HuH-7 (cell line): ENCODE results near the gene ZFHX3.

Experiments
- DNase-seq: peaks from one replicate; pipeline ENCODE4 v3.0.0; 2011; ENCODE audit warnings: low spot score

The ZFHX3 gene

DNA sequence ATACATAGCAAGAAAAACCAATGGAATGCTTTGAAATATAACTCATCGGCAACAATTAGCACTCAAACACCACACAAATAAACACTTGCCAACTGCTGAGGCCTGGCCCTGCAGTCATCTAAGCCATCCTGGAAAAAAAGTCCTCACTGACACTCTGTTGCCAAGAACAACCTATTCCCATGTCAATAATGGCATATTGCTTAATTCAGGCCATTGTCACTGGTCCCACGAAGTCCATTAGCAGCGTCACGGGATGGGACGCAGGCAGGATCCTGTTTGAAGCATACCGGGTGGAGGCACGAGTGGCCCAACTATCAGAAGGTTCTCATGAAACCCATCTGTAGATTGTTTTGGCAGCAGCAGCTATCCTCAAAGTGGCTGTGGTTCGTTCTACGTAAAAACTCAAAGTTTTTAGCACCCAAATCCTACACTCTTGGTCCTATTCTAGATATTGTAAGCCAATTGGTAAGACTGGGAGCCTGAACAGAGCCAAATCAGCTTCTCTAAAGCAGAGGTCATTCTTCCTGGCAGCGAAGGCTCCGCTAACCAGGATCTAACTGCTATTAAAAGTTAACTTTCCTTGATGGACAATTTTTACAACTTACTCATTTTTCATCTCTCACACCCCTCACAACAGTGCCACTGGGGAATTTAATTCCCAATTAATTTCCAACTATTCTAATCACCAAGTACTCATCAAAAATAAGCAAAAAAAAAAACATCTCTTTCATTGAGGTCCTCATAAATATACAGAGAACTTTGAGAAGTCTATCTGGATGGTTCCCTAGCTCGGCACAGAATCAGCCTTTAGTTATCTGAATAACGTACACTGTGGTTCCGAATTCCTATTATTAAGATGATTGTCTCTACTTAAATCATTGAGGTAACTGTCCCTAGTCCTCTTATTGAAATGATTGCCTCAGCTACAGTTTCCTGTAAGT, 91.5 kb downstream of the ZFHX3 start:
- DNase-seq: no peak

- no peak for DNase-seq
Measured at GRCh38 chr16:72952811-72953271, 95.1 kb downstream of the ZFHX3 start.

- no peak for DNase-seq
Measured at GRCh38 chr16:72952404-72952803, 95.5 kb downstream of the ZFHX3 start.

DNA sequence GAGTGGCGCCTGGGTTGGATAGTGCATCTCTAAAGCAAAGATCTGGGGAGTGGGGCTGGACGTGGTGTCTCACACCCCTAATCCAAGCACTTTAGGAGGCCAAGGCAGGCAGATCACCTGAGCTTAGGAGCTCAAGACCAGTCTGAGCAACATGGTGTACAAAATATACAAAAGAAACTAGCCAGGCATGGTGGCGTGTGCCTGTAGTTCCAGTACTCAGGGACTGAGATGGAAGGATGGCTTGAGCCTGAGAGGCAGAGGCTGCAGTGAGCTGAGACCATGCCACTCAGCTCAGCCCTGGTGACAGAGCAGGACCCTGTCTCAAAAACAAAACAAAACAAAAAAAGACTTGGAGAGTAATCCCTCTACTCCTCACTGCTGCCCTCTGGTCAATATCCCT, 96.0 kb downstream of the ZFHX3 start:
- DNase-seq: no peak

DNA sequence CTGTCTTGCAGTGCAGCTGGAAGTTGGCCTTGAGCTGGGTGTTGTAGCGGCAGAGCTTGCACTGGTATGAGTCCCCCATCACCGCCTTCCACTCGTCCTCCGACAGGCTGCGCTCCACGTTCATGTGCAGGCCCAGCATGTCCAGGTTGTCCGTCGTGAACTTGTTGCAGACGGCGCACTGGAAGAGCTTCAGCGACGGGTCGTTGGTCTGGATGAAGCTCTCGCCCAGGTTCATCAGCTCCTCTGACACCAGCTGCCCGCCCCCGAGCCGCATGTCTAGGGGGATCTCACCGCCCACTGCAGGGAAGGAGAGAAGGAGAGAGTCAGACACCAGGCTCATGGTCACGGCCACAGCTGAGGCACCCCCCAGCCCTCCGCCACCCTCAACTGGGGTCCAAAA, 97.3 kb downstream of the ZFHX3 start:
- DNase-seq: no peak

- DNase-seq: no peak
Measured at GRCh38 chr16:72948238-72948829, 99.6 kb downstream of the ZFHX3 start.

DNA sequence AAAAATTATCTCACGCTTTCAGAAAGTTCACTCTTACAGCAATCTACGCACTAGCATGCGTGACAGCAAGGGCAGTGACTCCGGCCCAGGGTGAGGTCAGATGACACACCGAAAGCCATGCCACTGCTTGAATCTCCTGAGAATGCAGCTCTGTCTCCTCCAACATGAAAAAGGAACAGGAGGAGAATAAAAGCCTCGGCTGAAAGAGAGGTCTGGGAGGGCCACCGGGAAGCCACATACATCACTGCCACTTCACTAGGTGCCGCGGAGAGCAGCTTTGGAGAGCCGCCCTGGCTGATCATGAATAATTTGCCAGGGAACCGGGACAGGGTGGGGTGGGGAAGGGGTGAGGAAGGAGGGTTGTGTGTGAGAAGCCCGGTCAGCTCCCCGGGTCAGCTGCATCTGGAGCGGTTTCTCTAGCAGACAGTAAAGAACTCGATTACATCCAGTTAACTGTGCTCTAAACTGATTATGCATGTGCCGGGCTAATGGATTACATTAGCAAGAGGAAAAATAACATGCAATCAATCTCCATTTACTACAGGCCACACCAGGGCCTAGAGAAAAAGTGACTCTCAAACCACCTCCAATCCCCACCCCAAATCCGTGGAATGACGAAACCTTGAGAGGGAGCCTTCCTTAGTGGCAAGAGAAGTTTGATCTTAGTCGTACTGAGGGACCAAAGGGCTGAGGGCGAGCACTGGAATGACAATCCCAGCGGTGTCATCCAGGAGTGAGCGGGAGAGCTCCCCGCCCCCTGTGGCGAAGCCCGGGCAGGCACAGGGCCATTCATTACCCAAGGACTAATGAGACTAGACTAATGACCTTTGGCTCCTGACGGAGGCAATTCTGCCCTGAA, 100.3 kb downstream of the ZFHX3 start:
- DNase-seq: peak; percentile 90

DNA sequence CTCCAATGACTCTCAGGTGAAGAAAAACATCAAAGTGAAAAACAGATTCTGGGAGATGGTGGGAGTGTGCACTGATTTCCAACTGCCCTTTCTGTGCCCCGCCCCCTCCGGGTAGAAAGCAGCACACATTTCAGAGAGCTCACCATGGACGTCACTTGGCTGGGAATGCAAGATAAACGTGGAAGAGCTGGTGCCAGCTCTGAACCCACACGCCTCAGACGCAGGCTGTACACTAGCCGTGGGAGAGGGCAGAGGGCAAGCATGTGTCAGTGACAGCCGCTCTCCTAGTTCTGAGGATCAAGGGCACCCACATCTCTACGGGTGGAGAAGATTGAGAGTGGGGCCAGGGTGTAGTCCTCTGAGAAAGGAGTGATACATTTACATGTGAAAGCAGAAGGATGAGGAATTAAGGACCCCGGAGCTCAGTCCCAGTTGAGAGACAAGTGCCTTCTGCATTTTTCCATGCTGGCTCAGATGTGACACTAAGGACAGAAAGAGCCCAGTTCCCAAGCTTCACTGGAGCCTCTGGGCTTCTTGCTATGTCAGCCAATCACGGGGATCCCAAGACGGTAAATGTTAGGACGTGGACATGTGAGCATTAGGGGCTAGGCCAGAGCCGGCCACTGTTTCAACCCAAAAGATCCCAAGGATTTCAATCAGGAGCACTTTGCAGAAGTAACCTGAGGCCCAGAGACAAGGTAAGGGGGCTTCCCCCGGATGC, 101.3 kb downstream of the ZFHX3 start:
- no peak for DNase-seq

DNA sequence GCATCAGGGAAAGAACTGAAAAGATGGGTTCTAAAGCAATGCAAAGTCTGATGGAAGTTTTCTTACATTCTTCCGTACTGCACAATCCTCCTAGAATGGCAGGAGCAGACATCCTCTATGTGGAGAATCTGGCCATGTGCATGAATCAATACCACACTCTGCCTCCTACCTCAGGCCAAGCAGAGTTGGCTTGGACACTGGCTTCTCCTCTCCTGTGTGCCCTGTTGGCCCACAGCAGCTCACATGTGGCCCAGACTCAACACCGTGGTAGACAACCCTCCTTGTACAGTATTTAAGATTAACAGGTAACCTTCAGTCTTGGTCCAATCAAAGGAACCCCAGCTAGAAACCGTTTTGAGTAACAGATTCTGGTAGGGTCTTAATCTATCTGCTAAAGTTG, 101.9 kb downstream of the ZFHX3 start:
- no peak for DNase-seq

DNA sequence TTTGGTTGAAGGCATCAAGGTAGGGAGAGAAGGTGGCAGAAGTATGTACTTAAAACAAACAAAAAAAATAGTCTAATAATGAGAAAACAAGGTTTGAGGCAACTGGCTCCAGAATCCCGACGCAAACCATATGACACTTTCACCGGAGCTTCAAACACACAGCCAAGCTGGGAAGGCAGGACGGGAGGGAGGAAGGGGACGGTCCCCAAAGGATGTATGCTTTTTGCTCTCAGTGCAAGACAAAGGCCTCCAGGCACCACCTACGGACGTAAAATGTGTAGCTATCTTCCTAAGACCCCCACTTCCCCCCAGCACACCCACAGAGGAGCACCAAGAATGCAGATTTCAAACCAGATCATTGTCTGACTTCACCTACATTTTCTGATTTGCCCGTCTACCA, 102.3 kb downstream of the ZFHX3 start:
- DNase-seq: no peak

- no peak for DNase-seq
Measured at GRCh38 chr16:72944757-72945485, 103.0 kb downstream of the ZFHX3 start.

GRCh38 chr16:72942021-72942420, 105.9 kb downstream of the ZFHX3 start:
- DNase-seq: no peak

- no peak for DNase-seq
Measured at GRCh38 chr16:72940886-72941285, 107.0 kb downstream of the ZFHX3 start.

GRCh38 chr16:72939247-72939646, 108.7 kb downstream of the ZFHX3 start:
- DNase-seq: no peak

DNA sequence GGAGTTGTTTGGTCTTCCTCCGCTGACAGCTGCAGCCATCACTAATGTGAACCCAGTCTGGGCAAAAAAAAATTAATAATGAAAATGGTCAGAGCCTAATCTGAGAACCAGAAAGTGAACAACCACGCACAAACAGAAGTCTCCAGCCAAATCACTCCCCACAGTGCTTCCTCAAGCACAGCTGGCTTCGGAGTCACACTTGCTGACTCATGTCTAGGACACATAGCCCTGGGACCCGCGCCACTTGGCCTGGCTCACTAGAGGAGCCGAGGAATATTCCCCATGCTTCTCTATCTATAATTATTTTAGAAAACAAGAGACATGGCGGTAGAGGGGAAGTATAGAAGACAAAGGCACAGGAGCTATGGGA, 109.1 kb downstream of the ZFHX3 start:
- DNase-seq: no peak

DNA sequence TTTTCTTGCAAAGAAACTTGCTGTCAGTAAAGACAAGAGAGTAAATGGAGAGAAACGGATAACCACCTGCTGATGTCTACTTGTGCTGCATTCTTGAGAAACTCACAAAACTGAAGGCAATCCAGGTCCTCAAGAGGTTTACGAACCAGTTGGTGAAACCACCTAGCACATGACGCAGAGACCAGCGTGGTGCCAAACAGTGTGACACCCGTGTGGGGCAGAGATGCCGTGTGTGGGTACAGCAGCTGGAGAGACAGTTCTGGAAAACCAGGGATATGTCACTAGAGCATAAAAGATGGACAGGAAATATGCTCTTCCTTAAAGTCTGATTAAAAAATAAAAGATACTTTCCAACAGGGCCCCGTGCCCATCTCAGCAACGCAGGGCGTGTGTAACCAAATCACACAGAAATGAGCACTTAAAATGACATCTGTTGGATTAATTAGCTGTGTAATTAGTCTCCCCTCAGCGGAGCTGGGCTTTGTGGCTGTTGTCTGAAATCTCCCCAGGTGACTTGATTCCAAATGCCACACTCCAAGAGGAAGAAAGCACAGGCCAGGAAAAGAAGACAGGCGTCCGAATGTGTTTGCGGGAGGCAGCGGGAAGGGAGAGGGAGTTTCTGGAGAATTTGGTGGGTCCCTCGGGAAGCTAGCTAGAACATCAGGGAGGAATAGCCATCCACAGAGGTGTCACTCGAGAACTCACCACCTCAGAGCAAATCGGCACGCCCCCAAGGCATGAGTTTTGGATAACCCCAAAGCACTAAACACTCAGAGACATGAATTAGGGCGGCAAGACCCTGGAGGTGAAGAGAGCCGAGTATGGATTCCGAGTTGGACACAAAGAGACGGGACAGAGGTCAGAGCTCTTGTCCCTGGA, 109.8 kb downstream of the ZFHX3 start:
- no peak for DNase-seq

DNA sequence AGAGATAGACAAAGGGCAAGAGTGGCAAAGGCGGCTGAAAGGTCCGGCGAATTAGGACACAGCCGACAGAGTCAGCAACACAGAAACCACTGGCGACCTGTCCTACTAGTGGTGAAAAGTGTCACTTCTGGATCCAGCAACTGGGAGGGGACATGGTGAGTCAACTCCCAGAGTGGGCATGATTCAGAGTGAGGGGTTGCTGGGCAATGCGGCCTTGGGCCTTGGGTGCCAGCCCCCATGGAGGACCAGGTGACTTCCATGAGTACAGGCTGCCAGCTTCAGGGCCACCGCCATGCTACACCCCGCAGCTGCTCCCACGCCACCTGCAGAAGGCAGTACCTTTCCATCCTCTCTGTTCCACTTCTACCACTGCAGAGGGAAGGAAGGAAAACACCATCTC, 110.6 kb downstream of the ZFHX3 start:
- no peak for DNase-seq

DNA sequence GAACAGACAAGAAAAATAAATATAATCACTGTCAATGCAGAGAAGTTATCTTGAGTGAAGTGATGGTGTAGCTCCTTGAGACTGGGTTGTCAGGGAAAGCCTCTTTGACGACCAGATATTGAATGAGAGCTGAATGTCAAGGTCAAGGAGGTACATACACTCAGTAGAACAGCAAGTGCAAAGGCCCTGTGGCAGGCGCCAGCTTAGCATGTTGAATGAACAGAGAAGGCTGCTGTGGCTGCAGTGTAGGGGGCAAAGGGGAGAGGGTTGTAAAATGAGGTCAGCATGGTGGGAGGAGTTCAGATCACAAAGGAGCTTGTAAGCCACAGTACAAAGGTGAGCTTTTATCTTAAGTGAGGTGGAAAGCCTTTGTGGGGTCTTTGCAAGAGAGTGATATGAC, 111.5 kb downstream of the ZFHX3 start:
- DNase-seq: peak; percentile 76

DNA sequence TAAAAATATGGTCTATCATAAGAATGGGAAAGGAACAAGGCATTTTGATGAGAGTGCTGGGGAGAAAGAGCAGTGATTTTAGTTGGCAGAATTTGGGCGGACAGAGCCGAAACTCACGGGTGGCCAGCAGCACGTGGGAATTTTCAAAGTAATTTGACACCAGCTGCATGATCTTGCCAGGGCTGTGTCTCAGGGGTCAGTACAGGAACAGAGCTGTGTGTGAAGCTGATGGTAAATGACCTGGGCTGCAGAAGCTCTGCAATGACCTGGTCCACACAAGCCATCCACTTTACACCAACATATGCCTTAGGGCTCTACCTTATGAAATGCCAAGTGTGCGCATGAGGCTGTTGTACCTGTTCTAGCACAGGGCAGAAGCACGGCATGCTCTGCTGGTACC, 112.0 kb downstream of the ZFHX3 start:
- DNase-seq: no peak
